Type B pancreatic cell (in vitro differentiated cells): ENCODE data around the gene FREM1. TPM values are rescaled to one million over a fixed set of nuclear protein-coding genes. Genes with fewer than 3 reads are reported as not detected.

ENCODE experiments used
- DNase-seq: peaks from one replicate; pipeline ENCODE4 v3.0.0; 2021; ENCODE audit warnings: mixed read lengths; ENCODE audit not compliant: unreplicated experiment; ENCODE audit errors: extremely low spot score
- H3K27ac Mint-ChIP-seq: 2 replicates; pipeline ENCODE4 v1.8.0; 2021; ENCODE audit warnings: mild to moderate bottlenecking, mixed read lengths
- H3K27me3 Mint-ChIP-seq: 2 replicates; pipeline ENCODE4 v1.8.0; 2021; ENCODE audit warnings: mixed read lengths
- H3K36me3 Mint-ChIP-seq: 2 replicates; pipeline ENCODE4 v1.8.0; 2021; ENCODE audit warnings: mixed read lengths
- H3K4me1 Mint-ChIP-seq: one replicate; pipeline ENCODE4 v1.8.0; 2021; ENCODE audit warnings: mixed read lengths; ENCODE audit not compliant: unreplicated experiment
- H3K4me3 Mint-ChIP-seq: 2 replicates; pipeline ENCODE4 v1.8.0; 2021; ENCODE audit warnings: mild to moderate bottlenecking, mixed read lengths
- H3K9me3 Mint-ChIP-seq: 2 replicates; pipeline ENCODE4 v1.8.0; 2021; ENCODE audit warnings: mixed read lengths
- total RNA-seq: library from RNA; stranded (reverse); gene quantifications from 2 replicates; pipeline ENCODE4 v1.2.1, GENCODE V29; 2021; ENCODE audit warnings: low replicate concordance
- TF ChIP-seq, protein P1 (sequence below): fragments of 200-600 bp; sonication (generic); conservative IDR thresholded peaks from 2 replicates; pipeline ENCODE4 v1.5.0; 2021; ENCODE audit warnings: antibody characterized with exemption, mild to moderate bottlenecking

FREM1 gene
- total RNA-seq, 1 donor from 2014 or later = 50.8 TPM

DNA sequence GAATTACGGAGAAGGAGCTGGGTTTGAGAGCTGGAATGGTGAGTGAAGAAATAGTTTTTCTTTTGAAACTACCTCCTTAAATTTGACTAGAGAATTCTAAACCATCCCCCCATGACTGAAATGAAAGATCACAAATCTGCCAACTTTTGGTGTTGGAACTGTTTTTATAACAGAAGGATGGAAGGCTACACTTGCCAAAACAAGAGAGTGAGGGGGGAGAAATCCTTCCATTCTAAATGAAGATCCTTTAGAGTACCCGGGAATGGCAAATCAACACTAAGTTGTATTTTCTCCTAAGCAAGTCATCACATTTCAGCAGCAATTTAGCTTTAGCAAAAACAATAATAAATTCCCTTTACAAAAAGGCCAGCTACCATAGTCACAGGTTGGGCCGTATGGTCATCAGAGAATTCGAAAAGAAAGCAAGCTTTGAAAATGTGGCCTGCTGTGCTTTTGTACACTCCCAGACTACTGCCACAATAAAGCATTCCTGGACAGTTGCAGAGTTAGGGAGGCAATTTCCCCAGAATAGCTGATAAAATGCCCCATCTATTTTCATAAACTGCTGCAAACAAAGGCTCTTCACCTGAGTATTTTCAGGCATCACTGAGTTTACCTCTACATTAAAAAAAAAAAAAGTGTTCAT, 25.0 kb upstream of the FREM1 start:
- no peak overlapping the region for H3K27ac Mint-ChIP-seq
- H3K4me3 Mint-ChIP-seq = no peak overlapping the region
- TF ChIP-seq, protein P1, sequence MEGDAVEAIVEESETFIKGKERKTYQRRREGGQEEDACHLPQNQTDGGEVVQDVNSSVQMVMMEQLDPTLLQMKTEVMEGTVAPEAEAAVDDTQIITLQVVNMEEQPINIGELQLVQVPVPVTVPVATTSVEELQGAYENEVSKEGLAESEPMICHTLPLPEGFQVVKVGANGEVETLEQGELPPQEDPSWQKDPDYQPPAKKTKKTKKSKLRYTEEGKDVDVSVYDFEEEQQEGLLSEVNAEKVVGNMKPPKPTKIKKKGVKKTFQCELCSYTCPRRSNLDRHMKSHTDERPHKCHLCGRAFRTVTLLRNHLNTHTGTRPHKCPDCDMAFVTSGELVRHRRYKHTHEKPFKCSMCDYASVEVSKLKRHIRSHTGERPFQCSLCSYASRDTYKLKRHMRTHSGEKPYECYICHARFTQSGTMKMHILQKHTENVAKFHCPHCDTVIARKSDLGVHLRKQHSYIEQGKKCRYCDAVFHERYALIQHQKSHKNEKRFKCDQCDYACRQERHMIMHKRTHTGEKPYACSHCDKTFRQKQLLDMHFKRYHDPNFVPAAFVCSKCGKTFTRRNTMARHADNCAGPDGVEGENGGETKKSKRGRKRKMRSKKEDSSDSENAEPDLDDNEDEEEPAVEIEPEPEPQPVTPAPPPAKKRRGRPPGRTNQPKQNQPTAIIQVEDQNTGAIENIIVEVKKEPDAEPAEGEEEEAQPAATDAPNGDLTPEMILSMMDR = no peak
- no peaks in the 10 kb centered on the region for H3K9me3 Mint-ChIP-seq
- DNase-seq = no peak
- H3K27me3 Mint-ChIP-seq = no peaks in the 10 kb centered on the region
- H3K36me3 Mint-ChIP-seq = peaks cover 4% of the 10 kb centered on the region
- peaks cover 26% of the 10 kb centered on the region for H3K4me1 Mint-ChIP-seq

DNA sequence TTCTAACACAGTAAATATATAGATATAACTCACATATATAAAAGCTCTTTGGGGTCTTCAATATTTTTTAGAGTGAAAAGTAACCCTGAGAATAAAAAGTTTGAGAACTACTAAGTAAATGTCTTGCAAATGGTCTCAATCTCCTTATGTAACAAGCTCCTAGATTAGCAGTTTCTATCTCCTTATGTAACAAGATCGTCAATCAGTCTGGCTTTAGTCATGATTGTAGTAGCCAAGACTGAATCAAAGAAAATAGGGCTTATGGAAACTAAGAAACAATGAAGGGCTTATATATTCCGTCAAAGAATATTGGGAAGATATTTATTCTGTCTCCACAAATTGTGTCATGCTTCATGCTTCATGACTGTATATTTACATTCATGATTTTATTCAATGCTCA, 22.4 kb upstream of the FREM1 start:
- Mint-ChIP-seq H3K27me3 (no peaks in the 10 kb centered on the region), H3K4me3 (no peak overlapping the region), H3K27ac (no peak overlapping the region), H3K4me1 (peaks cover 31% of the 10 kb centered on the region), H3K36me3 (peaks cover 4% of the 10 kb centered on the region), H3K9me3 (no peaks in the 10 kb centered on the region)
- DNase-seq = no peak
- TF ChIP-seq, protein P1 = no peak

DNA sequence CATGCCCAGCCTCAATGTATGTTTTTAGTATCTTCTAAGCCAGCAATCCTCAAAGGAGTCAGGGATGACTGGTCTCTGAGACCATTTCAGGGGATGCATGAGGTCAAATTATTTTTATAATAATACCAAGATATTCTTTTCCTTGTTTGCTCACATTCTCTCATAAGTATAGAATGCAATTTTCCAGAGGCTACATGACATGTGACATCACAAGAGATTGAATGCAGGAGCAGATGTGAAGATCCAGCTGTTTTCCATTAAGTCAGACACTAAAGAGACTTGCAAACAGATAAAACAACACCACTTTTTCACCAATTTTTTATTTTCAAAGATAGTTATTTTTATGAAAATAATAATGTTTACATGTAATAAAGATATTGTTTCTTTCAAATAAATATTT, 22.0 kb upstream of the FREM1 start:
- no peaks in the 10 kb centered on the region for H3K27me3 Mint-ChIP-seq

DNA sequence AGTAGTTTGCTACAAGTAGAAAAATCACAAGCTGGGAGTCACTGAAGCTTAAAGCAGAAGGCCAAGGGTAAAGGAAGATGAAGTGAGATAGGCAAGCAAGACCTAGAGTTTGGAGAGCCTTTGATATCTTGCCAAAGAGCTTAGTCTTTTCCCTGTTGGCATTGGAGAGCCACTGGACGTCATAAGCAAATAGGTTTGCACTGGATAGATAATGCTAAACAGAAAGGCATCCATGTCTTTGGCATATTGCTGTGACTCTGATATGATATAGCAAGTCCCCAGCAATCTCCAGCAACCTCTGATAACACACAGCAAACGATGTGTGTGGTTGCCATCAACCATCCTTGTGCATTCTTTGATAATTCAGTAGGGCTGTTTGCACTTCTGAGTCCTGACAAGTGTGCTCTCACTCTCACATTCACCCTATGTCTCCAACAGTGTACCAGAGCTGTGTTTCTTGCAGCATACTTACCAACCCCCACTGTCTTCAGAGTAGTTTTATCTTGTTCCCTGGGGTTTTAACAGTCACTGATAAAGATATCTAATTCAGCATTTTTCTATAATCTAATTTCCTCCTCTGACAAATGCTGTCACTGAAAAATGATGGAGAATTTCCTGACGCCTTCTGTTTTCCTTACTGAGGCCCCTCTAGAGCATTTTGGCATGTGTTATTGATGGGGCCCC, 16.9 kb upstream of the FREM1 start:
- no peak for DNase-seq
- Mint-ChIP-seq H3K4me3 (no peak overlapping the region), H3K27me3 (no peaks in the 10 kb centered on the region), H3K4me1 (peaks cover 27% of the 10 kb centered on the region), H3K36me3 (no peaks in the 10 kb centered on the region), H3K9me3 (no peaks in the 10 kb centered on the region), H3K27ac (no peak overlapping the region)
- TF ChIP-seq, protein P1 = no peak

More for the DNA sequence above, 22.0 kb upstream of the FREM1 start:
- peaks cover 4% of the 10 kb centered on the region for H3K36me3 Mint-ChIP-seq
- H3K9me3 Mint-ChIP-seq = no peaks in the 10 kb centered on the region
- H3K4me1 Mint-ChIP-seq = peaks cover 34% of the 10 kb centered on the region
- no peak for DNase-seq
- no peak overlapping the region for H3K4me3 Mint-ChIP-seq
- no peak overlapping the region for H3K27ac Mint-ChIP-seq
- TF ChIP-seq, protein P1 = no peak

DNA sequence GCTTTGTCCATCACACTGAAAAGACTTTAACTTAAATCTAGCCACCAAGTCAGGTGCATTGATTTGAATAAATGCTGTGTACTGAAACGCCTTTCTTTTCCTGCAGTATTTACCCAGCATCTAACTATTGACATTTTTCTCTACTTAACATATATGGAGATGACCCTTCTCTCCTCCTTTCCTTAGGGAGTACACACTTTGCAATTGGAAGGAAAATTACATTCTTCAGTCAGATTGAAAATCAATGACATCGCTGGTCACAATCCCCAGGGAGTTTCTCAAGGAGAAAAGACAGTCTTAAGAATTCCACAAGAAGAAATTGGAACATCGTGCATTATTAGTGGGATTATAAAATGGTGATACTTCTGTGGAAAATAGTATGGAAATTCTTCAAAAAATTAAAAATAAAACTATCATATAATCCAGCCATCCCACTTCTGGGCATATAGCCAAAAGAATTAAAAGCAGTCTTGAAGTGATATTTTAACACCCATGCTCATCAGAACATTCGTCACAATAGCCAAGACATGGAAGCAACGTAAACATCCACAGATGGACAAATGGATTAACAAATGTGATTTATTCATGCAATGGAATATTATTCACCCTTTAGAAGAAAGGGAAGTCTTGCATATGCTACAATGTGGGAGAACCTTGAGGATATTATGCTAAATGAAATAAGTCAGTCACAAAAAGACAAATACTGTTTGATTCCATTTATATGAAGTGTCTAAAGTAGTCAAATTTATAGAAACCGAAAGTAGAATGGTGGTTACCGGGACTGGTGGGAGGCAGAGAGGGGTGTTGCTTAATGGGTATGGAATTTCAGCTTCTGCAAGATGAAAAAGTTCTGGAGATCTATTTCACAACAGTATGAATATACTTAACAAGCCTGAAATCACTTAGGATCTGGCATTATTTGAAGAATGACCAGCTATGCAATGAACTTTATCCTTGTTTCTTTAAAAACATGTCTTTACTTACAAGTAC, 14.3 kb upstream of the FREM1 start:
- H3K27me3 Mint-ChIP-seq = no peaks in the 10 kb centered on the region
- TF ChIP-seq, protein P1 = no peak
- H3K27ac Mint-ChIP-seq = no peak overlapping the region
- H3K9me3 Mint-ChIP-seq = no peaks in the 10 kb centered on the region
- DNase-seq = no peak
- H3K4me3 Mint-ChIP-seq = no peak overlapping the region
- H3K36me3 Mint-ChIP-seq = no peaks in the 10 kb centered on the region
- peaks cover 32% of the 10 kb centered on the region for H3K4me1 Mint-ChIP-seq
